A549 (cell line): ENCODE measurements around the gene FAM50B. TPM values are rescaled to one million over a fixed set of nuclear protein-coding genes. Genes with fewer than 3 reads are reported as not detected.

Experiments used
- ATAC-seq, 2 experiments: fragments of 200-7000 bp in 1 of 2; fragments of >200 bp in 1 of 2; cut with Nextera tagmentation in 1 of 2; cut with Tn5 transposase in 1 of 2; 3 replicates each; pipeline versions ENCODE4 v1.8.0 to v1.9.1; 2018 to 2020; ENCODE audit warnings: mild to moderate bottlenecking in 1 of 2, moderate library complexity in 1 of 2
- CTCF ChIA-PET: fragments of 300-600 bp; sonication (Branson Sonifier 250); formaldehyde crosslinking; extraction: SDS; loops from one replicate; lab custom pipeline; 2021; ENCODE audit warnings: antibody characterized with exemption, inconsistent platforms; lab: Yijun Ruan, JAX
- POLR2A ChIA-PET: fragments of 350-600 bp; formaldehyde crosslinking; extraction: SDS; loops from one replicate; lab custom pipeline; 2021; ENCODE audit warnings: antibody characterized with exemption, inconsistent platforms; lab: Yijun Ruan, JAX
- DNase-seq, 2 experiments: peaks; one replicate each; pipeline versions ENCODE4 v3.0.0 to v3.0.0-alpha.2; 2011 to 2016; ENCODE audit warnings: low read depth in 1 of 2, low spot score in 1 of 2
- FAIRE-seq: peaks from 2 replicates; lab custom pipeline; 2011; peaks lifted over from hg19 to GRCh38; lab: Jason Lieb, UNC
- H3K27ac ChIP-seq, 2 experiments: fragments of >200 bp; sonication (Bioruptor Twin); formaldehyde crosslinking; 3 replicates each; pipeline ENCODE4 v1.5.1; 2016 to 2017
- H3K4me1 ChIP-seq: fragments of >200 bp; sonication (Bioruptor Twin); formaldehyde crosslinking; 3 replicates; pipeline ENCODE4 v1.6.1; 2016
- H3K4me2 ChIP-seq: fragments of >200 bp; sonication (Bioruptor Twin); formaldehyde crosslinking; 3 replicates; pipeline ENCODE4 v1.6.1; 2016
- H3K4me3 ChIP-seq: fragments of >200 bp; sonication (Bioruptor Twin); formaldehyde crosslinking; 3 replicates; pipeline ENCODE4 v1.5.1; 2016
- H3K9me3 ChIP-seq: fragments of >200 bp; sonication (Bioruptor Twin); formaldehyde crosslinking; 3 replicates; pipeline ENCODE4 v1.6.1; 2016
- BHLHE40 ChIP-seq: IDR thresholded peaks from 2 replicates; pipeline ENCODE4 v1.6.1; 2012; ENCODE audit warnings: low read depth, low read length, inconsistent platforms
- CBX2 ChIP-seq: fragments of 200-600 bp; sonication (generic); IDR thresholded peaks from 2 replicates; pipeline ENCODE4 v1.6.1; 2016; ENCODE audit warnings: low read depth, mild to moderate bottlenecking, borderline replicate concordance
- CBX8 ChIP-seq: fragments of 200-600 bp; sonication (generic); IDR thresholded peaks from 2 replicates; pipeline ENCODE4 v1.6.1; 2016
- CEBPB ChIP-seq, 2 experiments: fragments of >200 bp in 1 of 2; sonication (Bioruptor Twin) in 1 of 2; formaldehyde crosslinking in 1 of 2; IDR thresholded peaks; 2 replicates each; pipeline ENCODE4 v1.6.1; 2012 to 2016
- CTCF ChIP-seq: fragments of >200 bp; sonication (Bioruptor Twin); formaldehyde crosslinking; IDR thresholded peaks from 3 replicates; pipeline ENCODE4 v1.5.1; 2016
- EHF ChIP-seq: fragments of 250-450 bp; sonication (Bioruptor Pico); IDR thresholded peaks from 2 replicates; pipeline ENCODE4 v1.5.0; 2020; ENCODE audit warnings: mild to moderate bottlenecking
- FOSL2 ChIP-seq, 2 experiments: fragments of 450-650 bp in 1 of 2; fragments of >200 bp in 1 of 2; sonication (Bioruptor Twin) in 1 of 2; formaldehyde crosslinking; IDR thresholded peaks; 2 replicates each; pipeline versions ENCODE4 v1.5.0 to v1.6.1; 2016 to 2020; ENCODE audit warnings: mild to moderate bottlenecking in 1 of 2, moderate library complexity in 1 of 2
- FOXS1 ChIP-seq: fragments of 250-450 bp; sonication (Bioruptor Pico); IDR thresholded peaks from 2 replicates; pipeline ENCODE4 v1.5.0; 2020; ENCODE audit warnings: mild to moderate bottlenecking, moderate library complexity
- GATA3 ChIP-seq: IDR thresholded peaks from 2 replicates; pipeline ENCODE4 v1.6.1; 2012; ENCODE audit warnings: borderline replicate concordance
- HES2 ChIP-seq: fragments of >200 bp; sonication (Bioruptor Twin); formaldehyde crosslinking; IDR thresholded peaks from 2 replicates; pipeline ENCODE4 v1.6.1; 2016
- HEYL ChIP-seq: fragments of 250-450 bp; sonication (Bioruptor Pico); IDR thresholded peaks from 2 replicates; pipeline ENCODE4 v1.8.0; 2021; ENCODE audit warnings: mild to moderate bottlenecking, moderate library complexity
- JUN ChIP-seq, 2 experiments: fragments of >200 bp; sonication (Bioruptor Twin); formaldehyde crosslinking; IDR thresholded peaks; 2 replicates in 1 of 2; 3 replicates in 1 of 2; pipeline ENCODE4 v1.6.1; 2016 to 2017
- KDM1A ChIP-seq: fragments of 200-600 bp; sonication (generic); IDR thresholded peaks from 2 replicates; pipeline ENCODE4 v1.6.1; 2016; ENCODE audit warnings: low read depth, mild to moderate bottlenecking
- MAFK ChIP-seq: fragments of 450-650 bp; IDR thresholded peaks from 2 replicates; pipeline ENCODE4 v1.6.1; 2014; ENCODE audit not compliant: partially characterized antibody
- MAX ChIP-seq: IDR thresholded peaks from 2 replicates; pipeline ENCODE4 v1.6.1; 2012
- NFE2L2 ChIP-seq: fragments of 150-350 bp; conservative IDR thresholded peaks from 2 replicates; pipeline ENCODE4 v1.6.1; 2014; ENCODE audit warnings: low read length
- NPAS2 ChIP-seq: fragments of 250-450 bp; sonication (Bioruptor Pico); IDR thresholded peaks from 2 replicates; pipeline ENCODE4 v1.8.0; 2022; ENCODE audit warnings: mild to moderate bottlenecking, moderate library complexity, borderline replicate concordance
- NR3C1 ChIP-seq: fragments of >200 bp; sonication (Bioruptor Twin); formaldehyde crosslinking; IDR thresholded peaks from 3 replicates; pipeline ENCODE4 v1.6.1; 2017
- POLR2A ChIP-seq: IDR thresholded peaks from 2 replicates; pipeline ENCODE4 v1.6.1; 2012; ENCODE audit warnings: mild to moderate bottlenecking, low read length
- RARB ChIP-seq: fragments of 250-450 bp; sonication (Bioruptor Pico); IDR thresholded peaks from 2 replicates; pipeline ENCODE4 v1.8.0; 2021; ENCODE audit warnings: mild to moderate bottlenecking, moderate library complexity
- RCOR1 ChIP-seq: fragments of 150-350 bp; IDR thresholded peaks from 2 replicates; pipeline ENCODE4 v1.6.1; 2014; ENCODE audit warnings: antibody characterized with exemption, low read length, low read depth
- RFX5 ChIP-seq: fragments of 450-650 bp; IDR thresholded peaks from 2 replicates; pipeline ENCODE4 v1.7.1; 2014; ENCODE audit warnings: antibody characterized with exemption, mild to moderate bottlenecking, moderate library complexity
- WGBS: methylation state at CpG from one replicate; pipeline ENCODE4 v1.1.6; 2017; ENCODE audit errors: missing lambda C conversion rate; 5-methylcytosine and 5-hydroxymethylcytosine counted together
- polyA plus RNA-seq, 4 experiments: library from polyadenylated mRNA; depleted of rRNA in 3 of 4; stranded (reverse); fragments of >200 nt; fragmentation: RNase III in 1 of 4; extraction: RNeasy Plus Mini Kit Qiagen cat#74134 plus additional on column Dnase treatment in 1 of 4; gene quantifications; 2 replicates in 3 of 4; 3 replicates in 1 of 4; pipeline ENCODE4 v1.2.3, GENCODE V29; 2011 to 2017

The FAM50B gene
- polyA plus RNA-seq, 2 of the 4 experiments (the other 2 are of a cell fraction) = 5.1 to 6.4 TPM

DNA sequence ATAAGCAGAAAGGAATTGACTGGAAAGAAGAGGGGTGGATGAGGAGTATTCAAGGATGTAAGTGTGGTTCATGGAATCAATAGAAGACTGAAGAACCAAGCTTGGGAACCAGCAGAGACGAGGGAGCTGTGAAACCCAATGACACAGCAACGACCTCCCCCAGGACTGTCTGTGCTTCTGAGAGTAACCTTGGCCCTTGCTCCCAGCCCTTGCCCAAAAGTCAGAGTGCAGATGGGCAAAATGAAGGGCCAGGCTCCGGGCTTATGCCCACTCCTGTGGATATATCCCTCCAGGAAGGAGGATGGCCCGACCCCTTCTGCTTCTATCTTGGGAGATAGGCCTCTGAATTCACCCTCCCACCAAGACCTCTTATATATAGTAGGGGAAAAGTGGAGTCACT is 24.9 kb downstream of the FAM50B start:
- DNase-seq (no peak), FAIRE-seq (no peak)
- peaks cover 20% of the 10 kb centered on the region for H3K4me1 ChIP-seq
- whole genome bisulfite sequencing = 75% methylated on average over 3 of the region's 4 CpGs
- H3K27ac ChIP-seq = peak overlapping the region; percentile 24 to 50; a peak in 2 of 6 replicates
- CTCF ChIA-PET = interaction anchor here (0.8 to 1.7 kb wide), 7 partner anchors 11 to 132 kb away, joined by 3 to 8 read pairs (median 3); partner anchors contain the start of gene FAM50B
- no peak overlapping the region for H3K4me2 ChIP-seq
- H3K4me3 ChIP-seq = no peak overlapping the region
- no peak for TF ChIP-seq FOXS1 (CRISPR knock-in tag)
- no peak for TF ChIP-seq CTCF
- no peak for TF ChIP-seq MAFK
- TF ChIP-seq FOSL2 (IDR thresholded peaks at IDR 0.05) = no peak
- TF ChIP-seq FOSL2 (CRISPR knock-in tag; IDR thresholded peaks at IDR 0.05) = no peak
- TF ChIP-seq CEBPB (IDR thresholded peaks at IDR 0.05) = no peak
- no peak for TF ChIP-seq HES2
- TF ChIP-seq, all 56 proteins: peak for 0
- no peak for ATAC-seq
- POLR2A ChIA-PET = no interaction called here
- H3K9me3 ChIP-seq = no peaks in the 10 kb centered on the region

- H3K9me3 ChIP-seq = no peaks in the 10 kb centered on the region
These were observed 26.3 kb downstream of the FAM50B start for GRCh38 chr6:3875486-3875885.

GRCh38 chr6:3876101-3876500 is 26.9 kb downstream of the FAM50B start:
- H3K4me3 ChIP-seq = no peak overlapping the region
- ChIA-PET CTCF (interaction anchor here (0.6 to 2.0 kb wide), 7 partner anchors 11 to 120 kb away, joined by 3 to 8 read pairs (median 3); partner anchors contain the start of gene FAM50B), POLR2A (no interaction called here)
- no peaks in the 10 kb centered on the region for H3K9me3 ChIP-seq
- ATAC-seq (no peak), FAIRE-seq (no peak), DNase-seq (no peak)
- TF ChIP-seq RARB (CRISPR knock-in tag) = no peak
- TF ChIP-seq JUN (IDR thresholded peaks at IDR 0.05) = no peak
- no peak for TF ChIP-seq BHLHE40
- no peak for TF ChIP-seq GATA3
- no peak for TF ChIP-seq KDM1A
- no peak for TF ChIP-seq CBX2
- no peak for TF ChIP-seq CBX8
- no peak for TF ChIP-seq NFE2L2
- no peak for TF ChIP-seq NPAS2 (CRISPR knock-in tag)
- 83% methylated on average over 10 of the region's 10 CpGs for WGBS
- peaks cover 3% of the 10 kb centered on the region; the same call in 2 of the 3 replicates for H3K4me1 ChIP-seq
- H3K27ac ChIP-seq = peak overlapping the region in 1 of 2 experiments; percentile 24; a peak in 1 of 6 replicates
- no peak overlapping the region for H3K4me2 ChIP-seq

More at GRCh38 chr6:3875486-3875885, 26.3 kb downstream of the FAM50B start:
- CTCF ChIA-PET = interaction anchor here (1.2 to 2.0 kb wide), 3 partner anchors 34 to 103 kb away, joined by 3 to 8 read pairs (median 3); no protein-coding TSS in a partner anchor
- DNase-seq (no peak), FAIRE-seq (no peak), ATAC-seq (no peak)
- 91% methylated on average over 5 of the region's 5 CpGs for WGBS
- H3K4me1 ChIP-seq = peaks cover 9% of the 10 kb centered on the region
- no peak for TF ChIP-seq MAX
- TF ChIP-seq EHF = no peak
- TF ChIP-seq POLR2A = no peak
- TF ChIP-seq CTCF = no peak
- TF ChIP-seq NR3C1 = no peak
- no peak for TF ChIP-seq HEYL
- TF ChIP-seq RCOR1 = no peak
- no peak for TF ChIP-seq RFX5
- TF ChIP-seq CBX8 = no peak
- TF ChIP-seq NPAS2 (CRISPR knock-in tag) = no peak
- no peak for TF ChIP-seq JUN (IDR thresholded peaks at IDR 0.05)
- POLR2A ChIA-PET = no interaction called here
- no peak overlapping the region for H3K4me2 ChIP-seq
- H3K4me3 ChIP-seq = no peak overlapping the region
- no peak overlapping the region for H3K27ac ChIP-seq
